ENCODE measurements around the gene CITED1.

DNA sequence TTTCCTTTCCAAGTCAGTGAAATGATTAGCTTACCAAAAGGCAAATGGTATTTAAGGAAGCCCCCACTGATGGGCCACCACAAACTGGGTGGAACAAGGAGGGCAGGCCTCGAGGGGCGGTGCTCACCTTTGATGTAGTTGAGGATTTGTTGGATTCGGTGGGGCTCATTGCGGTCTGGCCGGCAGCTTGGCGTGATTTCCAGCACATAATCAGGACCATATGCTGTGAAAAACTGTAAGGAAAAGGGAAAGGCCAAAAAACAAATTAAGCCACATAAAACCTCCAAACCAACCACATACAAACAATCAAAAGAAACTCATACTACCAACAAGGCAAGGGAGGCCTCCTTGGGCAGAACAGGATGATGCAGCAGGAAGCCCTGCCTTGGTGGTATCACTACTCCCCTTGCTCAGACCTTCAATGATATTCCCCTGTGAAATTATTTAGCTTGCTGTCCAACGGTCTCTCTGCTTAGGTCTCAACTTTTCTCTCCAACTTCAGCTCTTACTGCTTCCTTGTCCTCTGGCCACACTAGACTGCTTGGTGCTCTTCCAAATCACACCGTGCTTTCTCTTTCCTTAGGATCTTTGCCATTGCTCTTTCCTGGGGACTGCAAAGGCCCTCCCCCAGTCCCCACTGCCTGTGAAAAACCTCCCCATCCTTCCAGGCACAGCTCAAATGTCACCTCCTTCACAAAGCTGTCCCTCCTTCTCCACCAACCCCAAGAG is 46.1 kb upstream of the CITED1 start:
- TF ChIP-seq POLR2A (IDR thresholded peaks at IDR 0.05) (no peak), EP300 (IDR thresholded peaks at IDR 0.05) (no peak)
- TF ChIP-seq, protein P1, sequence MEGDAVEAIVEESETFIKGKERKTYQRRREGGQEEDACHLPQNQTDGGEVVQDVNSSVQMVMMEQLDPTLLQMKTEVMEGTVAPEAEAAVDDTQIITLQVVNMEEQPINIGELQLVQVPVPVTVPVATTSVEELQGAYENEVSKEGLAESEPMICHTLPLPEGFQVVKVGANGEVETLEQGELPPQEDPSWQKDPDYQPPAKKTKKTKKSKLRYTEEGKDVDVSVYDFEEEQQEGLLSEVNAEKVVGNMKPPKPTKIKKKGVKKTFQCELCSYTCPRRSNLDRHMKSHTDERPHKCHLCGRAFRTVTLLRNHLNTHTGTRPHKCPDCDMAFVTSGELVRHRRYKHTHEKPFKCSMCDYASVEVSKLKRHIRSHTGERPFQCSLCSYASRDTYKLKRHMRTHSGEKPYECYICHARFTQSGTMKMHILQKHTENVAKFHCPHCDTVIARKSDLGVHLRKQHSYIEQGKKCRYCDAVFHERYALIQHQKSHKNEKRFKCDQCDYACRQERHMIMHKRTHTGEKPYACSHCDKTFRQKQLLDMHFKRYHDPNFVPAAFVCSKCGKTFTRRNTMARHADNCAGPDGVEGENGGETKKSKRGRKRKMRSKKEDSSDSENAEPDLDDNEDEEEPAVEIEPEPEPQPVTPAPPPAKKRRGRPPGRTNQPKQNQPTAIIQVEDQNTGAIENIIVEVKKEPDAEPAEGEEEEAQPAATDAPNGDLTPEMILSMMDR (IDR thresholded peaks at IDR 0.05) = no peak
